DMS153 (cell line): Measurements from ENCODE around the gene HMMR.
"Not testable (repeated sequence)": the region's sequence is repeated elsewhere in the genome, so short reads cannot be mapped to it uniquely, and the experiment has no call there.

Experiments
- DNase-seq: peaks from one replicate; lab custom pipeline; 2025; lab: John Stamatoyannopoulos, UW

HMMR gene

DNA sequence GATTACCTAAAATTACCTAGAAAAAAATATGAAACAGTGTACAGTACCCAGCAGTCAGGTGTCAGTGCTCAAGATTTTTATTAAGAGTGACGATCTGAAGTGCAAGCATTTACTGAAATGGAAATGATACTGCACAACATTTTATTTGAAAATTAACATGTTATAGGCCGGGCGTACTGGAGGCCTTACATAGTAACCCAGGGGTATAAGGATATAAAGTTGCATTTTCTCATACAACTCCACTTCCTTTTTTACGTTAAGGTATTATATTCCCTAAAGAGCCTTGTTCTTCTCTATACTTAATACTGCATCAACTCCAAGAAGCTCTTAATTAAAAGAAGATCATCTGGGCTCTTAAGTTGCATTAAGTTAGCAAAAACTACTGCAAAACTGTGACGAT is 48.3 kb downstream of the HMMR start:
- no peak for DNase-seq

DNA sequence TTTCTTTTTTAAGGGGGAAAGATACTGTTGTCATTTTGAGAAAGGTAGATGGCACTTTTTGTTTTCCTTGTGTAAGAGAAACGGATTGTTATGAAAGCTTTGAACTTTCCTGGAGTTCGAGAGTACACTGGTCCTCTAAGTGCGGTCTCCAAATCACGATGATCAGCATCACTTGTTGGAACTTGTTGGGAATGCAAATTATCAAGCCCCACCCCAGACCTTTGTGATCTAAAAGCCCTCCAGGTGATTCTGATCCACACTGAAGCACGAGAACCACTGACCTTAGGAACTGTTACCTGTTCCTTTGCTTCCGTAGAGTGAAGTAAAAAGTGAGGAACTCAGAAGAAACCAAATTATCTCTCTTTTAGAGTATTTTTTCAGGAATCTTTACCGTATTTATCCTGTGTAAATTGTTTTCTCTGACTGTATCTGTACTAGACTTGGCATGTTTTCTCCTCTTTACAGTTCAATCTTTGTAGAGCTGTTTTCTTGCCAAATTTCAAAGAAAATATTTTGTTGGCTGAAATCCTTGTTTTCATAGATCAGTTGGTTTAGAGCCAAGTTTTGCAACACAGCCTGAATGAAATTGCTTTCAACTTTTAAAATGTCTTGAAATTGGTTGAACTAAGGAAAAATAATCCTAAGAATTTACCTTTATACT is 49.0 kb downstream of the HMMR start:
- no peak for DNase-seq

DNA sequence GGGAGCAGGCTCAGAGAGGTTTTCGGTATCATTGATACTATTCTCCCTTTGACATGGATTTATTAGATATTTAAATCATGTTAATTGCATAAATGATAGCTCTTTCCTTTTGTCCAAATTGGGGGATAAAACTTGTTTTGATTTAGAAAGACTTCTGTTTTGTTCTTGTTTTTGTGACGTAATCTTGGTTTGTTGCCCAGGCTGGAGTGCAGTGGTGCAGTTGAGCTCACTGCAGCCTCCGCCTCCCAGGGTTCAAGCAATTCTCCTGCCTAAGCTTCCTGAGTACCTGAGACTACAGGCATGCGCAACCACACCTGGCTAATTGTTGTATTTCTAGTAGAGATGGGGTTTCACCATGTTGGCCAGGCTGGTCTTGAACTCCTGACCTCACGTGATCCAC is 52.1 kb downstream of the HMMR start:
- DNase-seq, result no peak

- DNase-seq, result no peak
Observed at GRCh38 chr5:163525096-163525495, 64.7 kb downstream of the HMMR start.

- DNase-seq, result no peak
Observed at GRCh38 chr5:163529698-163530097, 69.3 kb downstream of the HMMR start.

GRCh38 chr5:163531272-163531671 is 70.8 kb downstream of the HMMR start:
- DNase-seq, result no peak

DNA sequence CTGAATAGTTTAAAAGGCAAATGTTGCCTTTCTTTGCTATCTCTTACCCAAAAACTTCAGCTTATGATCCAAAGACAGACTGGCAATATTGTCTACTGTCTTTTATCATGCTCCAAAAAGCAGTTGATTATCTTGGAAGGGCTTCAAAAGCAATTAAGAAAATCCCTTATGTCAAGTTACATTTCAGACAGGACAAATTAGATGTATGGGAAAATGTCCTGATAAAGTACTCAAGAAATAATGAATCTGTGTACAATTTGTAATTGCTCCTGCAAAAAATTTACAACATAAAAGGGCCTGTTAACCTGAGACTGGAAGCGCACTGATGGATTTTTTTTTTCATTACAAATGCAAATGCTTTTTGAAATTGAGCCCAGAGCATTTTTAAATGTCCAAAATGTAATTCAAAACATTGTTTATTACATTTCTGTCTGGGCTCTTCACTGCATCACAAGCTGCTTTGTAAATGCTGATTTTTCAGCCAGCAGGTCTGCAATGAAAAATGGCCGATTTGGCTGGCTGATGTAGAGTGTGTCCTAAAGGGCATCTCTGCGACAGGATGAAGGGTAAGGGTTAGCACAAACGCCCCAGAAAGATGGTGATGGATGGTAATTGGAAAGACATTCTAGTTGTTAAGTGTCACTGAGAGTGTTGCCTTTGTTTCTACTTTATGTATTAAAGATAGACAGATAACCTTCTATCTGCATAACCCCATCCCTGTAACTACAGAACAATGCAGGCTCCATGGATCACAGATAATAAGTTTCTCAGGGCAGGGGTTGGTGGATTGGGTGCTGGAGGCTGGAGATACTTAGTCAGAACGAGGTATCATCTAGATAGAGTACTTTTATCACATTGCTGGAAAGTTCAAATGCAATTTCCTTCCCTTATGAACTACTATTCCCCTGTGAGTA is 72.0 kb downstream of the HMMR start:
- DNase-seq, result no peak

GRCh38 chr5:163533223-163533622 is 72.8 kb downstream of the HMMR start:
- no peak for DNase-seq

DNA sequence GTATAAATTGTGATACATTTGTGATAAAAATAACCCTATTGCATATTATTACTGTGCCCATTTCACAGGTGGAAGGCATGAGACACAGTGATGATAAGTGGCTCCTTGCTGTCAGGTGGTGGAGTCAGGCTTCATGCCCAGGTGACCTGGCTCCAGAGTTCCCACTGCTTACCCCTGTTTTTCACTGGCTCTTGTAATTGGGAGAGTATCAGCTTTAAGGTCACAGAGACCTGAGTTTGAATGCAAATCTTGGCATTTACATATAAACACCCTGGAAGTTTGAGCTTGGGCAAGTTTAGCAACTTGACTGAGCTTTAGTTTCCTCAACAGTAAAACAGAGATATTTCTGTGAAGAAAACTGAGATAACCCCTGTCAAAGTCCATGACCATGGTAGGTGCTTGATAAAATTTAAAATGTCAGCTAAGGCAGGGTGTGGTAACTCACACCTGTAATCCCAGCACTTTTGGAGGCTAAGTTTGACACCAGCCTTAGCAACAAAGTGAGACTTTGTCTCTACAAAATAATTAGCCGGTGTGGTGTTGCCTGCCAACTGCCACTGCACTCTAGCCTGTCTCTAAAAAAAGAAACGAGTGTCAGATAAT is 74.2 kb downstream of the HMMR start:
- no peak for DNase-seq

GRCh38 chr5:163535290-163535689 is 74.9 kb downstream of the HMMR start:
- DNase-seq, result no peak

DNA sequence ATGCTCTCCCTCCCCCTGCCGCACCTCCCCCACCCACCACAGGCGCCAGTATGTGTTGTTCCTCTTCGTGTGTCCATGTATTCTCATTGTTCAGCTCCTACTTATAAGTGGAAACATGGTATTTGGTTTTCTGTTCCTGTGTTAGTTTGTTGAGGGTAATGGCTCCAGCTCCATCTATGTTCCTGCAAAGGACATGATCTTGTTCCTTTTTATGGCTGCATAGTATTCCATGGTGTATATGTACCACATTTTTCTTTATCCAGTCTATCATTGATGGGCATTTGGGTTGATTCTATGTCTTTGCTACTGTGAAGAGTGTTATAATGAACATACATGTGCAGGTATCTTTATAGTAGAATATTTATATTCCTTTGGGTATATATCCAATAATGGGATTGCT is 76.0 kb downstream of the HMMR start:
- not testable (repeated sequence) for DNase-seq

DNA sequence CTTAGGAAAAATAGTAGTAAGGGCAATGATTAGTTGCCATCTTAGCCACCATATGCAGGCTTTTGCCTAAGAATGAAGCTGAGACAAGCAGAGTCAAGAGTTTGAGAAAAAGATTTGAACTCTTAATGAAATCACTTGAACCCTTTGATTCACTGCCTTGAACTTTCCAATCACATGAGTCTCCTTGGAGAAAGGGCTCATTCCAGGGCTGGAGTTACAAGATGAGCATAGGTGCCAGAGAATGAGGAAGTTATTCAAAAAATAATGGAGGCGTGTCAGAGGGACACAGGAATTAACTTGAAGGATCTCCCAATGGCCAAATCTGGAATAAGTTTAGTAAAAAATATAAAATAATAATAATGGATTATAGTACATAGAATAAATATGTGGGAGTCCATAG is 80.3 kb downstream of the HMMR start:
- DNase-seq, result no peak
